ENCODE measurements around the gene THUMPD3.

Gene THUMPD3

DNA sequence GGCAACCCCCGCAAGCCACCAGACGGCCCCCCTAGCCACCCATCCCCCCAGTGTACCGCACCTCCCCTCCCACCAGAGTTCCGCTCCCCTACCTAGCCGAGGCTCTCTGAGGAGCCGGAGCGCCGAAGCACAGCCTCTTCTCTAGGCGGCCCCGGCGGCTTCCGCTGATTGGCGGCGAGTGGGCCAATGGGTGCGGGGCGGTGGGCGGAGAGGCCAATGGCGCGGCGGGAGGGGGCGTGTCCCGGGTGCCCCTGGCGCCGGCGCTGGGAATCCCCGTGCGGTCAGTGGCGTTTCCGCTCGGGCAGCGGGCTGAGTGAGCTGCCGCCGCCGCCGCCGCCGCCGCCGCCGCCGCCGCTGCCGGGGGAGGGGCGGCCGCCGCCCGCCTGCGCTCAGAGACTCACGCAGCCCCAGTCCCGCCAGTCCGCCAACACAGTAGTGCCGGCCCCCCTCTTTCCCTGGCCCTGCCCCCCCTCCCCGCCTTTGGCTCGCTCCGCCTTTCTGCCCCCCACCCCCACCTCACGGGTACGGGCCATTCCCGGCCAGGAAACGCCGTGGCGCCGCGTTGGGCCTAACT is 34.6 kb downstream of the THUMPD3 start, which contains the start of gene SETD5:
Gene SETD5 (plus strand): TSS at position 284 of the 574 bp plus-strand sequence. CDS start 31,324 bp downstream, outside the sequence.
- peak; percentile 99 for DNase-seq (ENCODE audit: low read depth)

DNA sequence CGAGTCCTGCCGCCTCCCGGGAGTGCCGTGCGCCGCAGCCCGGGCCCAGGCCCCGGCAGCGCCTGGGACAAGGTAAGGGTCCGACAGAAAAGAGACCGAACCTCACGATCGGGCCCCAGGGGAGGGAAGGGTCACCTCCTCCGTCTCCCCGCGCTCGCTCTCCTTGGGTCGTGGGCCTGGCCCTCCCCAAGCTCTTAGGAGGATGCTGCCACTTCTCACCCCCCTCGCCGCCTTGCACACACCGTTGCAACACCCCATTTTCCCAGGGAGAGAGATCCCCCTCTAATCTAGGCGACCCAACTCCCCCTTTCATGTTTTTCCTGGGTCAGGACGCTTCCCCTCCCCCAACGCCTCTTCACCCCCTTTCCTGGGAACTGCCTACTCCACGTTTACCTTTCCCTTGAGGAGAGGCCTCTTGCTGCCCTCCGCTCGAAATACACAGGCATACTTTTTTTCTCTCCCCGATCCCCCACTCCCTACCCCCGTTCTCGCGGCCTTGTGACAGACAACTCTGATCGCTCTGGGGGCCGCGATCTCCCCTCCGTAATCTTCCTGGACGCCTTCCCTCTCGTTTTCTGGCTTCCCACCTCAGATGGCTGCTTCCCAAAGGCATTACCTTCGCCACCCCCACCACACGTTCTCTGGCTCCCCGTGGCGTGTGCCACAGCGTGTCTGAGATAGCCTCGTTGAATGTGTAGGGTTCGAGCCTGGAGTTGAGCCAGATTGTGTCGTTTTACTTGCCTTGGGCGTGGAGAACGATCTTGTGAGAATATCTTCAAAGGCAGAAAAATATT is 35.2 kb downstream of the THUMPD3 start:
- DNase-seq (ENCODE audit: low read depth) = peak; percentile 14

DNA sequence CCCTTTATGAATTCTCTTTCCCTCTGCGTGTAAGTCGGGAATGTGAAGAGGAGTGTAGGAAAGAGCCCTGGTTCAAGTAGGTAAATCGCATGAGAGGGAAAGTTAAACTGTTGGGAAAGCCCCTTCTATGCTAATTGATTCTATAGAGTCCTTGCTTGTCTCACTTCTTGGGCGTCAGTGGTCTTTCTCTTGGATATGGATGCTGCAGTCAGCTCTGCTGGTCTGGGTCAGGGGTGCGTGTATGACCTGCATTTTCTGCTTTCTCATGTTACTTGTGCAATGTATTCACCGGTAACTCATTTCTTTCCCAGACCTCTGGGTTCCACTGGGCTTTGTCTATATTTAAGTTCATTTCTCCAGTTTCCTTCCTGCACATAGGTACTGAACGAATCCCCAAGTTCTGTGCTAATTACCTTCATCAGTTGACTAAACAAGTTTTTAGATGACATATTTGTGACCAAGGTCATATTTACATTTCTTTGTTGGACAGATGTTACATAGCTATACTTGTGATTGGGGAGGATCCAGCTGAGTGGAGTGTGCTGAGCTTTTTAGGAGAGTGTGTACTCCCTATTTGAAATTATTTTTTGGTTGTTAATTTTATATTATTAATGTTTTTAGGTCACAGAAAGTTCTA is 36.0 kb downstream of the THUMPD3 start:
- no peak for DNase-seq (ENCODE audit: low read depth)

DNA sequence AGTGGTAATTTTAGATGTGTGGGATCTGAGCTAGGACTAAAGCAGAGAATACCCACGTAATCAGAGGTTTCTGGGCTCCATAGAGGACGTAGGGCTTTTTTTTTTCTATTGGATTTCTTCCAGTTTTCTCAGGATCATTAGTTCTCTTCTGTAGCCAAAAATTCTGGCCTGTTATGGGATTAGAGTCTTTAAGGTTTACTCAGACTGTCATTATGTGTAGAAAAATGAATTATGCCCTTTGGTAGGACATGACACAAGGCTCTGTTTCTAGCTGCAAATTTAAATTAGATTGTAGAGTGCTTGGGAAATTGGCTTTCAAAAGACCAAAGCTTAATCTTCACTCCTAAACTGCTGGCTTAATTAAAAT is 36.5 kb downstream of the THUMPD3 start:
- no peak for DNase-seq (ENCODE audit: low read depth)

DNA sequence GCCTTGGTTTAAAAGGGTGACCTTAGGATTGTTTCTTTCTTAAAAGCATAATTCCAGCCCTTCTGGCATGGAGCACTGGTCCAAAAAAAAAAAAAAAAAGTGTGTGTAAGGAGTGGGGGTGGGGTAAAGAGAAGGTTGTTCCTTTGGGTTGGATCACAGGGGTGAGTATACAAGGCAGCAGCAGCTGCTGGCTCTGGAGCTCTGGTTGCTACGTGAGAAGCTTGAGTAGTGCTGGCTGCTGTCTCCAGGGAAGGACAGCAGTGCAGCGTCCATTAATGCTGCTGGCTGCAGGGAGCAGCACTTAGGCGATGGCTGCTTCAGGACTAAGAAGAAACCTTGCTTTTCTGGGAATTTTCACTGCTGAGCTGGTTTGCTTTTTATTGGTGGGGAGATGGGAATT is 36.9 kb downstream of the THUMPD3 start:
- DNase-seq (ENCODE audit: low read depth) = no peak

- no peak for DNase-seq (ENCODE audit: low read depth)
Measured at GRCh38 chr3:9400616-9401015, 37.8 kb downstream of the THUMPD3 start.

DNA sequence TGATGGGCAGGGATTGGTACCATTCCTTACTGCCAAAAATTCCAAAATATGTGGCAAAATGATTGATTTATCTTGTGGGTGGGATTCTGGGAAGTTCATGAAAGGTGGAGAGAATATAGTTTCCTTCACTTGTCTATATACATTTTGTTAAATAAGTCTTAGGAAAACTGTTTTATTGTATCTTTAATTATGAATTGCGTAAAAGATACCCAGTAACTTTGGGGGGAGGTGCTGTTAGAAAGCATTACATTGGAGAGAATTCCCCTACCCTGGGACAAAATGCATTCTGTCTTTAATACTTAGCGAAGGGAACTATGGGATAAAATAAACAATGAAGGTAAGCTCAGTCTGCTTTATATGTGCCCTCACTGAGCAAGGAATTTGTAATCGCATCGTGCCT is 39.1 kb downstream of the THUMPD3 start:
- no peak for DNase-seq (ENCODE audit: low read depth)

DNA sequence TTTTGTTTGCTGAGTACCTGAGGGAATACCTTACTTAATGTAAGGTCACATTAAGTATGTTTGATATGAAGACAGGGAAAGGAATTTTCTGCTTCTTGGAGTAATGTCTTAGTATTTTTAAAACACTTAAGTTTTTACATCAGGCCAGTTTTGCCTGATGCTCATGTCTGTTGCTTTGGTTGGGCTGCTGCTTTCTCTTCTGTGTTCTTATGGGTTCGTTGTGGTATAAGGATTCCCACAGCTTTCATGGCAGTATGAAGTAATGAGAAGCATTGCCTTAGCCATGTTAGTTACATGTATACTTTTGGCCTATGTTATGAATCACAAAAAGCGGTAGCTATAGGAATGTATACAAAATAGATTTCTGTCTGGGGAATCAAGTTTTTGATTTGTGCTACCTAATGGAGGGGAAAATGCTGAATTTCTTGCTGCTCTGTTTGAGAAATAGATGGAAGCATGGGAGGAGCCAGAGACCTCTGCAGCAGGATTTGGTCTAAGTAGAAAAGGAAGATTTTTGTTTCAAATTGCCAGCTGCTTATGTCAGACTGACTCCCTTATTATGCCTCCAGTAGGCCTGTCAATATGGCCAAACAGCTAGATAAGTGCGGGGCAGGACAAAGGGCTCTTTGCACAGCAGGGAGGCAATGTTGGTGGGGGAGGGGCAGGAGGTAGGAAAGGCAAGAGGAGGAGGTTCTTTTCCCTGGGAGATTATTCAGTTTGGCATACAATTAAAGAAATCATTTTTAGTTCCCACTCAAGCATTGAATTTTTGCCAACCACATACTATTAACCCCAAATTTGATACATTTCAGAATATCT is 39.8 kb downstream of the THUMPD3 start:
- DNase-seq (ENCODE audit: low read depth) = no peak

DNA sequence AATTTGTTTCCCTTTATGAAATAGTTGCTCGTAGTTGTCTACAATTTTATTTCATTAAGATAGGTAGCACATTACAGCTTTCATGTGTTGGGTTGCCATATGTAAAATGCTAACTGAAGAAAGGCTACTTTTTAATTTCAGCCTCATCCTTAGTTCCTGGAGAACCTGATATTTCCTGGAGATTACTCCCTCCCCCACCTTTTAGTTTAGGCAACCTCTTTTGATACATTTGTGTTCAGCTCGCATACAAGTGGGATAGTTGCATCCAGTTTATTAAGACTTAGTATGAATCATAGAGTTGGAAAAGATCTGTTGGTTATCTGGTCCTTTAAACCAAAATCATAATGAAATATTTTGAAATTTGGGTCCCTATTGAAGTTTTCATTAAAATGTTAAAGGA is 40.6 kb downstream of the THUMPD3 start:
- no peak for DNase-seq (ENCODE audit: low read depth)

- DNase-seq (ENCODE audit: low read depth) = no peak
Measured at GRCh38 chr3:9404680-9405079, 41.8 kb downstream of the THUMPD3 start.

DNA sequence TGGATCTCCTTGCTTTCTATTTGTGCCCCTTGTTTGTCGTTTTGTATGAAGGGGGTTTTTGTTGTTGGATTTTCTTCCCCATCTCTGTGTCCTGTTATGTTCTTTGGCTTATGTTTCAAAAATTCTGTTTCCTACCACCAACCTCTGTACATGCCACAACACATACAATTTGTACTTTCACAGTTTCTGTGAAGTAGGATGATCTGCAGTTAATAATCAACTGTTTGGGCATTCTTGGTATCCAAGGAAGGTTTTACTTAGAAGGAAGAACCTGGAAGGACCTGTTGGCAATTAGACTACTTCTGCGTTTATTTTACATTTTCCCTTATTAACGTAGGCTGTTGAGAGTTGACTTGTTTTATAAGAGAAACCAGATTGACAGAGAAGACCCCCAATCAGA is 42.9 kb downstream of the THUMPD3 start:
- DNase-seq (ENCODE audit: low read depth) = no peak

- no peak for DNase-seq (ENCODE audit: low read depth)
Measured at GRCh38 chr3:9406856-9407626, 44.2 kb downstream of the THUMPD3 start.

DNA sequence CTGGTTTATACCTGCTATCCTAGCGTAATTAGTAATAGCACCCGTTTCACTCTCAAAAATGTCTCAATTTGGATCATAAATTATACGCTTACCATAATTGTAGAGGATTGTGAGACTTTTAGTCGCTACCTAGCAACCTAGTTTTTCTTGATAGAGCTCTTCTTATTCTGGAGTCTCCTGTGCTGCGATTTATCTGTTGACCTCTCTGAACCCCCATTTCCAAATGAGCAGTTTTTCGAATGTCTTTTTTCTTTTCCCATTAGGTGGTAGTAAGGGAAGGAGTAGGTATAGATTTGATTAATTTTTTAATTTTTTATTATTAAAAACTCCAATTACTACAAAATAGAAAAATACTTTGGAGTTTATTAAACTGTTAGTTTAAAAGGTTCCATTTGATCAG is 45.2 kb downstream of the THUMPD3 start:
- no peak for DNase-seq (ENCODE audit: low read depth)

DNA sequence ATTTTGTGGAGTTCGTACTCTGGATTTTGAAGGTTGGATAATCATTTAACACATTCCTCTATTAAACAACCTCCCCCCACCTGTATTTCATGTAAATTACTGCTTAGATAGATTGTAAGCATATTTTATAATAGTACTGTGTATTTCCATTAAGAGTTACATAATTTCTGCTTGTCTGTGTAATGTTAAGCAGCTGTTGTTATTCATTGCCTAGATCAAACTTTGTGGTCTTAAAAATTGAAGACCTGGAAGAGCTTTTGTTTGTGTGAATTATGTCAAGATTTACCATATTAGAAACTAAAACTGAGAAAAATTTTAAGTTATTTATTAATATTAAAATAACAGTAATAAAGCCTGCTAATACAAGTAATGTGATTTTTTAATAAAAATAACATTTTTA is 45.7 kb downstream of the THUMPD3 start:
- DNase-seq (ENCODE audit: low read depth) = no peak

DNA sequence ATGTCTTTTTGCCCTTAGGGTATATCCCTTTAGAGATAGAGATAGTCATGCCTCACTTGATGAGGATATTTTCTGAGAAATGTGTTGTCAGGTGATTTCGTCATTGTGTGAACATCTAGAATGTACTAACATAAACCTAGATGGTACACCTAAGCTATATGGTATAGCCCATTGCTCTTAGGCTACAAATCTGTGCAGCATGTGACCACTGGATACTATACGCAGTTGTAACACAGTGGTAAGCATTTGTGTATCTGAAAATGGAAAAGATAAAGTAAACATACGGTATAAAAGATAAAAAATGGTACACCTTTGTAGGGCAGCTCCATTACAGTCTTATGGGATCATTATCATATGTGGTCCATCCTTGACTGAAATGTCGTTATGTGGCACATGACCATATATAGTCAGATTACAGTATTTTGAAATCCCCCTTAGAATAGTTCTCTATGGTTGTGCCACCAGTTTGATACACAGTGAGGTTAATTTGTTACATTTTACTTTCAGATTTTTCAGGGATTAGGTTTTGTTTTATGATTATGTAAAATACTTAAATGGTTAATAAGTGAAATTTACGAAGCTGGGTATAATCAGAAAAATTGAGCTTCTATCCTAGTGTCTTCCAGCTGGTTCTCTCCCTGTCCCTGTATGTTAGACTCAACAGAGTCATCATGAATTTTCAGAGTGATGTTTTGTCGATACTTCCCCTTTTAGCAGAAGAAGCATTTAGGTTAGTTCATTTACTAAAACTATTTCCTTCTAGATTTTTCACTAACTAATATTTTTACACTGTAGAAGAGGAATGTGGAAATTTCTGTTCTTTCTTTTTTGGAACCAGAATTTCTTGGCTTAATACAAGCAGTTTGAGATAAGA is 47.4 kb downstream of the THUMPD3 start:
- DNase-seq (ENCODE audit: low read depth) = no peak

DNA sequence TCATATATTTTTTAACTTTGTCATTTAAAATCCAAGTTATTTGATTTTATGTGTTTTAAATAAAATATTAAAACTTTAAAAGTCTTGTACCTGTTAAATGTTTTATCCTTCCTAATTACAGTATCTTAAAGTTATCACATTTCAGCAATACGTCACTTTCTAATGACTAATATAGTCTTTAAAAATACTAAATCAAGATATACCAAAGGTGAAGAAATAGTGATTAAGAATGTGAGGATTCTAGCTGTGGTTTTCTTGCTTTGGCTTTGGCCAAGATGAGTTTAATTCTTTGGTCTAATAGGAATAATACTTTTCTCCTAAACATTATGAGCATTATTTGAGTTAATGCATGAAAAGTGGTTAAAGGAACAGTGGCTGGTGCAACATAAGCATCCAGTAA is 48.4 kb downstream of the THUMPD3 start:
- no peak for DNase-seq (ENCODE audit: low read depth)

GRCh38 chr3:9412293-9412692 is 49.4 kb downstream of the THUMPD3 start:
- no peak for DNase-seq (ENCODE audit: low read depth)

- no peak for DNase-seq (ENCODE audit: low read depth)
Measured at GRCh38 chr3:9414826-9415225, 52.0 kb downstream of the THUMPD3 start.

DNA sequence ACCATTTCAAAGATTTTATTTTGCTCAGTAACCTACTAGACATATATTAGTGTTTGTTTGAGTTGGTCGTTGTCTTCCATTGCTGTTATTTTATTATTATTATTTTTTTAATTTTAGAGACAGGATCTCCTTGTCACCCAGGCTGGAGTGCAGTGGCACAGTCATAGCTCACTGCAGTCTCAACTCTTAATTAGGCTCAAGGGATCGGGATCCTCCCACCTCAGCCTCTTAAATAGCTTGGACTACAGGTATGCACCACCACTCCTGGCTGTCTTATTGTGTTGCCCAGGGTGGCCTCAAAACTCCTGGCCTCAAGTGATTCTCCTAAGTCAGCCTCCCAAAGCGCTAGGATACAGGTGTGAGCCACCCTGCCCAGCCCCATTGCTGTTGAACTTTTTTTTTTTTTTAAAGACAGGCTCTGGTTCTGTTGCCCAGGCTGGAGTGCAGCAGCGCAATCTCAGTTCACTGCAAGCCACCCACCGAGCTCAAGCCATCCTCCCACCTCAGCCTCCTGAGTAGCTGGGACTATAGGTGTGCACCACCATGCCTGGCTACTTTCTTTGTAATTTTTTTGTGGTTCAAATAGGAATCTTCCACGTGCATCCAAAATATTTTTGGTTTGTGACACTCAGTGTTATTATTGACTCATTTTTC is 52.8 kb downstream of the THUMPD3 start:
- no peak for DNase-seq (ENCODE audit: low read depth)

DNA sequence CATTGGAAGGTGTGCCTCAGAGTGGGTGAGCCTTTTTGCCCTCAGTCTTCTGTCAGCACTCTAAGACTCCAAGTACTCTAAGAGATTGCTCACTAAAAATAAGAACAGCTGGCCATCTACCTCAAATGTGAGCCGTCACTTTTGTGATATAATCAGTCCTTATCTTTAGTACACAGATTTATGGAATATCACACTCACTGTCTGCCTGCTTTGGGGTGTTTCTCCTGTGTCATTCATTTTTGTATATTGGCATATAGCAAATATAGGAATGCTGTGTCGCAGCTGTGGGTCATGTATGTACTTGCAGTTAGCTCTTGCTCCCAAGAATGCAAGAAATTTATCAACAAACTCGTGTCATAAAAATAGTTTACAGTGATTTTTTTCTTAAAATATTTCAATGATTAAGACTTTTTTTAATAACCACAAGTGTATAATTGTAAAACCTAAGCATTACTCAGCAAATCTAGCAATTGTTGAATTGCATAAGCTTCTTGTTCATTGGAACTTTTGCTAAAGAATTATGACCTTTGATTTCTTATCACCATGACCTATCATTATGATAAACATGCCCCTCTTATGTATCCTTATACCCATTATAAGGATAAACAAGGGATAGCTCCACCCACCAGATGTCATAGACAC is 53.4 kb downstream of the THUMPD3 start:
- DNase-seq (ENCODE audit: low read depth) = no peak
